Hepatocyte (in vitro differentiated cells): Measurements from ENCODE around the gene FPR2.

Experiments
- CTCF ChIP-seq: fragments of 200-600 bp; sonication (generic); IDR thresholded peaks from 2 replicates; pipeline ENCODE4 v1.5.1; 2016; ENCODE audit warnings: antibody characterized with exemption, mild to moderate bottlenecking; ENCODE audit not compliant: poor library complexity
- EZH2 ChIP-seq: fragments of 200-600 bp; sonication (generic); IDR thresholded peaks from 2 replicates; pipeline ENCODE4 v1.6.1; 2016; ENCODE audit warnings: antibody characterized with exemption, mild to moderate bottlenecking, borderline replicate concordance
- EZH2phosphoT487 ChIP-seq: fragments of 200-600 bp; sonication (generic); IDR thresholded peaks from one replicate; pipeline ENCODE4 v1.6.1; 2018; ENCODE audit warnings: antibody characterized with exemption, mild to moderate bottlenecking, low read depth, moderate library complexity; ENCODE audit not compliant: unreplicated experiment, severe bottlenecking

DNA sequence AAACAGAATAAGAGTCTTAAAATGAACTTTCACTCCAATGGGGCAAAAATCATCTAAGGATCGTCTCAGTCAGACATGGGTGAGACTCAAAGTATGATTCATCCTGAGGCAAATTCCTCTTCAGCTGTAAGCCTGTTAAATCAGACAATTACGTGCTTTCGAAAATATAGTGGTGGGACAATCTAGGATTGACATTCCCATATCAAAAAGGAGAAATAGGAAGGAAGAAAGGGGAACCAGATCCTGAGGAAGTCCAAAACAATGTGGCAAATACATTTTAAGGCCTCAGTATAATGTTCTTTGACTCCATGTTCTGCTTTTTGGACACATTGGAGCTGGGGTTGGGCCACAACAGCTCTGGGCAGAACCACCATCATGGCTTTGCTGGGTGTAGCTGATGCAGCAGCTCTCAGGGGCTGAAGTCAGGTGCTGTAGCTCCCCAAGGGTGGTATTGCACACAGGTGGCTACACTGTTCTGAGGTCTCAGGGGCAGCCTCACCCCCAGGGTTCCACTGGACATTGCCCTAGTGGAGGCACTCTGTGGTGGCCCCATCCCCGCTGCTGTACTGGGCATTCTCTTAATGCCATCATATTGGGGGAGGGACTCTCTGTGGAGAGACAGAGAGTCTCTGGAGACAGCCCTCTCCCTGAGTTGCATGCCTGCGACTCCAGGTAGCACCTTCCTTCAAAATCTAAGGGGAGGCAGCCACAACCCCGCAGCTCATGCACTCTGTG lies 28.2 kb downstream of the FPR2 start:
- TF ChIP-seq CTCF (no peak), EZH2phosphoT487 (no peak), EZH2 (no peak)
